VCaP (cell line): ENCODE data around the gene C1orf122.

Source experiments
- H3K27ac ChIP-seq: fragments of 450-650 bp; 2 replicates; pipeline ENCODE4 v1.5.1; 2017
- TF ChIP-seq, protein P1 (sequence below): fragments of 450-650 bp; conservative IDR thresholded peaks from 2 replicates; pipeline ENCODE4 v1.5.1; 2017; ENCODE audit warnings: mild to moderate bottlenecking, moderate library complexity

Gene C1orf122

DNA sequence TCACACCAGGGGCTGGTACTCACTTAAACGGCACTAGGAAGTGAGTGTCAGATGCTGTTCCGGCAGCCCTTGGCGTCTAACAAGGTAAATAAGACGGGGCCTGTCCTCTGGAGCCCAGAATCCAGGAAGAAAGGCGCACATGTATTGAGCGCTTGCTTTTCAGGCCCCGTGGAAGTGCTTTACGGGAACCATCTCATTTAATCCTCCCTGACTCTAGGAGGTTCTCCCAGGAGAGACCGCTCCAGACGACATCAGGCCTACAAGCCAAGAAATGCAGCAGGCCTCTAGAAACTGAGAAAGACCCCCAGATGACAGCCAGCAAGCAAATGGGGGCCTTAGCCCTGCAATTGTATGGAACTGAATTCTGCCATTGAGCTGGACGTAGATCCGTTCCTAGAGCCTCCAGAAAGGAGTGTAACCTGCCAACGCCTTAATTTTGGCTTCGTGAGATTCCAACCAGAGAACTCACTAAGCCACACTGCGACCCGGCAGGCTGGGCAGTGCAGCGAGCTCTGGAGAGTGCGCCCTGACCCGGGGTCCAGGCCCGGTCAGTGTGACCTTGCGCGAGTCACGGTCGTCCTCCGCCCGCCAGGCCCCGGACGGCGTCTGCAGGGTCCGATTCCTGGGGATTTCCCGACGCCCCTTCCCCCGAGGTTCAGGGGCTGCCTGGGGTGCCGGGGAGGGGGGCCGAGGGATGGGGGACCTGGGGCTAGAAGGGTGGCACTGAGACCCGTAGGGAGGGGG is 14.5 kb upstream of the C1orf122 start:
- TF ChIP-seq, protein P1, sequence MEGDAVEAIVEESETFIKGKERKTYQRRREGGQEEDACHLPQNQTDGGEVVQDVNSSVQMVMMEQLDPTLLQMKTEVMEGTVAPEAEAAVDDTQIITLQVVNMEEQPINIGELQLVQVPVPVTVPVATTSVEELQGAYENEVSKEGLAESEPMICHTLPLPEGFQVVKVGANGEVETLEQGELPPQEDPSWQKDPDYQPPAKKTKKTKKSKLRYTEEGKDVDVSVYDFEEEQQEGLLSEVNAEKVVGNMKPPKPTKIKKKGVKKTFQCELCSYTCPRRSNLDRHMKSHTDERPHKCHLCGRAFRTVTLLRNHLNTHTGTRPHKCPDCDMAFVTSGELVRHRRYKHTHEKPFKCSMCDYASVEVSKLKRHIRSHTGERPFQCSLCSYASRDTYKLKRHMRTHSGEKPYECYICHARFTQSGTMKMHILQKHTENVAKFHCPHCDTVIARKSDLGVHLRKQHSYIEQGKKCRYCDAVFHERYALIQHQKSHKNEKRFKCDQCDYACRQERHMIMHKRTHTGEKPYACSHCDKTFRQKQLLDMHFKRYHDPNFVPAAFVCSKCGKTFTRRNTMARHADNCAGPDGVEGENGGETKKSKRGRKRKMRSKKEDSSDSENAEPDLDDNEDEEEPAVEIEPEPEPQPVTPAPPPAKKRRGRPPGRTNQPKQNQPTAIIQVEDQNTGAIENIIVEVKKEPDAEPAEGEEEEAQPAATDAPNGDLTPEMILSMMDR = no peak

DNA sequence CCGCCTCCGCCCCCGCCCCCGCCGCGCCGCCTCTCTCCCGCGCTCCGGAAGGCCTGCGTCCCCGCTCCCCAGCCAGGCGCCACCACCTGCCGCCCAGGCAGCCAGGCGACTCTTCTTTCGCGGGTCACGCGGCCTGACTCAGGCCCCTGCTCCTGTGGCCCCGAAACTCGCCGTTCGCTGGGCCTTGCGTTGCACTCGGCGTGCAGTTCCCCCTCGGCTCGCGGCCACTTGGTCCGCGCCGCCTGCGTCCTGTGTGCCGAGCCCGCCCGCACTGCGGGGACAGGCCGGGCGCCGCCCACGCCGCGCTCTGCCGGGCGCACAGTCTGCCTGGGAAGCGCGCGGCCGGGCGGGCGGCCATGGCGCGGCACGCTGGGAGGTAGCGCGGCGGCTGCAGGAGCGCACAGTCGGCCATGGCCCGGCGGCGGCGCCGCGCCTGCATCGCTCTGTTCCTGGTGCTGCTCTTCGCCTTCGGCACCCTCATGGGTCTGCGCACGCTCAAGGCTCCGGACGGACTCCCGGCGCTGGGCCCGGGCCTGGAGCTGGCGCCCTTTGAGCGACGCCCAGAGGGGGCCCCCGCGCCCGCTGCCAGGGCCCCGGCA is 13.7 kb upstream of the C1orf122 start, which contains the start of gene MANEAL:
MANEAL (plus strand) TSS at position 75 of the 599 bp plus-strand sequence; CDS start at position 411, 336 bp downstream.
- TF ChIP-seq, protein P1 = no peak
- H3K27ac ChIP-seq = peak within 1 kb of the TSS; percentile 90

More for the DNA sequence above, 14.5 kb upstream of the C1orf122 start:
- H3K27ac ChIP-seq = peak overlapping the region; percentile 90

DNA sequence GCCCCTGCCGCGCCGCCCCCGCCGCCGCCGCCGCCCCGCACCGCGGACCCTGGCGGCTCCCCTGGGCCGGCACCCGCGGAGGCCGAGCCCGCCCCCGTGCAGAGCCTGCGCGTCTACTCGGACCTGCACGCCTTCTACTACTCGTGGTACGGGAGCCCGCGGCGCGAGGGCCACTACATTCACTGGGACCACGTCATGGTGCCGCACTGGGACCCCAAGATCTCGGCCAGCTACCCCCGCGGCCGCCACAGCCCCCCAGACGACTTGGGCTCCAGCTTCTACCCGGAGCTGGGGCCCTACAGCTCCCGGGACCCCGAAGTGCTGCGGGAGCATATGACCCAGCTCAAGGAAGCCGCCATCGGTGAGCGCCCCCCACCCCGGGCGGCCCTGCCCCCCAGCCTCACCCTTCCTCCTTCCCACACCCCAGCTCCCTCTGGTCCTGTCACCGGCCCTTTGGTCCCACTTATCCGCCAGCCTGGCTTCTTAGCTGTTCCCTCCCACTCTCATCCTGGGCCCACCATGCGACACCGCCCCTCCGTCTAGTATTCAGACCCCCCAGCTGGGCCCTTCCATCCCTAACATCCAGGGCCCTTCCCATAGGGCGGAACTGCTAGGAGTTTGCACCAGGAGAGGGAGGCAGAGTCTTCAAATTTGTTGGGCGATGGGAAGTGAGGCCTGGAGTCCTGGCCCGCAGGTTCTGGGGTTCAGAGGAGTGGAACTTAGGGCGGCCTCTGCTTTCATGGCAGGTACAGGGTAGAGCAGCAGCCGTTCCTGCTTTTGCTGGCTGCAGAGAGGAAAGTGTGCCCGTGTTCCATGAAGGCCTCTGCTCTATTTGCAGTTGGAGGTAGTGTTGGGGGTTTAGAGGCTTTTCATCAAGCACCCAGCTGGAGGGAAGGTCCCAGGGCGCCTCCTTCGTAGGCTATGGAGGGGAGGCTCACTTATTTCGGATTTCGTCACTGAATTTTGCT is 12.9 kb upstream of the C1orf122 start:
- H3K27ac ChIP-seq = peak overlapping the region; percentile 90
- TF ChIP-seq, protein P1 = 0 out of 2 replicates have a peak, but pooled peaks have one; percentile 10

DNA sequence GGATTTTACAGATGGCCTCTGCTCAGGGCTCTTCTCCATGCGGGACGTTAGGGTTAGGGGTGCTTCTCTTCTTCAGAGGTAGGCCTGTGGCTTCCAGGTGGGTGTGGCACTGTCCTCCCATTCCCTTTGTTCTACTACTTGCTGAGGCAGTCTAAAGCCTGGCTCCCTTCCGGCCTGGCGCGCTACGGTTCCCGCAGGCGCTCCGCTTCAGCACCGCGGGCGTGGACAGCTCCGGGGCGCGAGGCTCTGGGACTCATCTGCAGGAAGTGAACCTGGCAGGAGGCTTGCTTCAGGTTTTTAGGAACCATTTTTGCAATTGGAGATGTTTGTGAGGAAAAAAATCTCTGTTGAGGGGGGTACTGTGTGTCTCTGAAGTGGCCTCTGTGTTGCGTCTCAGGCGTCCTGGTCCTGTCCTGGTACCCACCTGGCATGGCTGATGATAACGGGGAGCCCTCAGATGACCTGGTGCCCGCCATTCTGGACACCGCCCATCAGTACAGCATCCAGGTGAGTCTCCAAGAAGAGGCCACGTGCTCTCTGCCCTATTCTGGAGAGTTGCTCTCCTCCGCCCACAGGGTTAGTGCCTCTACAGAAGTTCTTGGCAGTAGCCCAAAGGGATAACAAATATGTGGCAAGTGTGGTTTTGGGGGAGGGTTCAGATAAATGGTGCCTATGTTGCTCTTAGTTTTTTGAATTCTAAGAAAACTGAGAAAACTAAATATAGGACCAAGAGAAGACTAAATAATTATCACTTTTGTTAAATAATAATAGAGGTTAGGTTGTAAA is 12.1 kb upstream of the C1orf122 start:
- TF ChIP-seq, protein P1 = no peak
- H3K27ac ChIP-seq = peak overlapping the region; percentile 90

DNA sequence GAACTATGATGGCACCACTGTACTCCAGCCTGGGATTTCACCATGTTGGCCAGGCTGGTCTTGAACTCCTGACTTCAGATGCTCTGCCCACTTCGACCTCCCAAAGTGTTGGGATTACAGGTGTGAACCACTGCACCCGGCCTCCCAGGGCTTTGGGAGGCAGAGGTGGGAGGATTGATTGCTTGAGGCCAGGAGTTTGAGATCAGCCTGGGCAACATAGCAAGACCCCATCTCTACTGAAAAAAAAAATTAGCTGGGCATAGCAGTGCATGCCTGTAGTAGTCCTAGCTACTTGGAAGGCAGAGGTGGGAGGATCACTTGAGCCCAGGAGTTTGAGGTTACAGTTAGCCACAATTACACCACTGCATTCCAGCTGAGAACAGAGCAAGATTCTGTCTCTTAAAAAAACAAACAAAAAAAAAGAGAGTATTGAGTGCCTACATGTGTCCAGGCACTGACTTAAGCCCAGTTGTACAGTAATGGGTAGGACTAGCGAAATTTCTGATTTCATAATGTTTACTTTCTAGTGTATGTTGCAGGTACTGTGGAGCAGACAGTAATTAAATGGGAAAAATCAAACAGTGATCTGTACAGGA is 9.7 kb upstream of the C1orf122 start:
- TF ChIP-seq, protein P1 = no peak
- H3K27ac ChIP-seq = no peak overlapping the region

DNA sequence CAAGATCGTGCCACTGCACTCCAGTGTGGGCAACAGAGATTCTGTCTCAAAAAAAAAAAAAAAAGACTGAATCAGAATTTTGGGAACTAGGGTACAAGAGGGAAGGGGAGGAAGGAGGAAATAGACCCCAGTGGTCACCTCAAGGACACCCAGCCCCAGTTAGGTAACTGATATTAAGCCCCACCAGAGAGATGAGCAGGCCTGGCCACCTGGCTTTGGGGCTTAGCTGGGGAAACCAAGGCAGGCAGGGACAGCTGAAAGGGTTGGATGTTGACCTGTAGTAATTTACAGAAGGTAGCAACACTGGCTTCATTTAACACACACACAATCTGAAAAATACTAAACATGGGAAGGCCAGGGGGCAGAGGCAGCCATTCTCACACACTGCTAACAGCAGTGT is 5.2 kb upstream of the C1orf122 start:
- H3K27ac ChIP-seq = no peak overlapping the region
- TF ChIP-seq, protein P1 = no peak
